Measurements from ENCODE around the gene MICAL3.
"Not testable (repeated sequence)": the region's sequence is repeated elsewhere in the genome, so short reads cannot be mapped to it uniquely, and the experiment has no call there.

Gene MICAL3

DNA sequence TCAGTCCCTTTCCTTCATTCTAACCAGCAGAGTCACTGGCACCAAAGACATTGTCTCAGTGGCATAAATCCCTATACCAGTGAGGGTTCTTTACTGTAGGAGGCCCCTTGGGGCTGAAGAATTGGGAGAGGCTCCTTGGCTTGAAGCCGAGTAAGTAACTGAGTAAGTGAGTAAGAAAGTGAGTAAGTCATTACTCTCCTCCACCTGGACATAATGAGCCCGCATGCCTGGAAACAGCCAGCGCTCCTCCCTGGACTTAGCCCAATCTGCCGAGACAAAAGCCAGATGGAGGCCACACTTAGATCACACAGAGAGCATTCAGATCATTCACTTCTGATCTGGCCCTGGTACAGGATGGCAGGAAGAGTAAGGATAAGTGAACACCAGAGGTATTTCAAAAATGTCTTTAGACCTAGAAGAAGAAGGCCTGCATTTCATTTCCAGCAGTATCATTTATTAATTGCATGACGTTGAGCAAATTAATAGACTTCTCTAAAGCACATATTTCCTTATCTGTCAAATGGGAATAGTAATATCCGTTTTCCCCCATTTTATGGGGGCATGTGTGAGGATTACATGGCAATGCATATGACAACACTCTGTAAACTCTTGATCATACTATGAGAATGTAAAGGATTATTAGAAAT lies 8.2 kb upstream of the MICAL3 start:
- Mint-ChIP-seq H3K27ac (no peak overlapping the region), H3K36me3 (no peaks in the 10 kb centered on the region), H3K4me3 (no peak overlapping the region), H3K4me1 (no peaks in the 10 kb centered on the region), H3K27me3 (no peaks in the 10 kb centered on the region), H3K9me3 (no peaks in the 10 kb centered on the region)
- DNase-seq: no peak
- no peak for ATAC-seq (replicated peaks)

GRCh38 chr22:18031695-18032454 lies 7.5 kb upstream of the MICAL3 start:
- Mint-ChIP-seq H3K27ac (no peak overlapping the region), H3K36me3 (no peaks in the 10 kb centered on the region), H3K4me3 (no peak overlapping the region), H3K4me1 (no peaks in the 10 kb centered on the region), H3K9me3 (no peaks in the 10 kb centered on the region), H3K27me3 (no peaks in the 10 kb centered on the region)
- no peak for ATAC-seq (replicated peaks)
- DNase-seq: no peak

GRCh38 chr22:18029686-18030267 lies 5.4 kb upstream of the MICAL3 start:
- no peak overlapping the region for H3K4me3 Mint-ChIP-seq
- no peak overlapping the region for H3K27ac Mint-ChIP-seq
- H3K27me3 Mint-ChIP-seq: no peaks in the 10 kb centered on the region
- DNase-seq (no peak), ATAC-seq (replicated peaks) (no peak)
- no peaks in the 10 kb centered on the region for H3K9me3 Mint-ChIP-seq
- peaks cover 6 to 7% of the 10 kb centered on the region in 2 donors for H3K4me1 Mint-ChIP-seq
- H3K36me3 Mint-ChIP-seq: no peaks in the 10 kb centered on the region

DNA sequence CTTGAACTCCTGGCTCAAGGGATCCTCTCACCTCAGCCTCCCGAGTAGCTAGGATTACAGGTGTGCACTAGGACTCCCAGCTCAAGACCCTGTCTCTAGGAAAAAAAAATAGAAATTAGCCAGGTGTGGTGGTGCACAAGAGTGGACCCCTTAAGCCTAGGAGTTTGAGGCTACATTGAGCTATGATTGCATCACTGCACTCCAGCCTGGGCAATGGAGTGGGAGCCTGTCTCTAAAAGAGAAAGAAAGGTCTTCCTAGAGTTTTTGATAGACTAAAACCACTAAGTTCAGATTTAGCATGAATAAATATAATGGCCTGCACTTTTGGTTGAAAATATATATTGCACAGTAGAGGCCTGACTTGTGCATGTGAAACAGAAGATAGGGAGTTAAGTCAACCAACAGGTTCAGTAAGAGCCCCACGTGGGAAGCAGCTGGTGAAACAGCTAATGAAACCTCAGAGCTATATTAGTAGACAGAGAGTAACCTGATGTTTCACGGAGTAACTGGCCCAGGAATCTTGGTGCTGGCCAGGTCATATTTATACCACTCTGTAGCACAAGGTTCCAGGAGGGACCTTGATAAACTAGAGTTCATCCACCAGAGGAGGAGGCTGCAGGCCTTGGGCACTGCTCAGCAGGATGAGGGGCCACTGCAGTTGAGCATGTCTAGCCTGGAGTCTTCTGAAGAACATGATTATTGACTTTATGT lies 4.6 kb upstream of the MICAL3 start:
- Mint-ChIP-seq H3K27ac (peak overlapping the region; percentile 7), H3K4me1 (peaks cover 9 to 10% of the 10 kb centered on the region in 2 donors), H3K9me3 (no peaks in the 10 kb centered on the region), H3K36me3 (no peaks in the 10 kb centered on the region), H3K27me3 (no peaks in the 10 kb centered on the region), H3K4me3 (no peak overlapping the region)
- no peak for ATAC-seq (replicated peaks)
- no peak for DNase-seq

DNA sequence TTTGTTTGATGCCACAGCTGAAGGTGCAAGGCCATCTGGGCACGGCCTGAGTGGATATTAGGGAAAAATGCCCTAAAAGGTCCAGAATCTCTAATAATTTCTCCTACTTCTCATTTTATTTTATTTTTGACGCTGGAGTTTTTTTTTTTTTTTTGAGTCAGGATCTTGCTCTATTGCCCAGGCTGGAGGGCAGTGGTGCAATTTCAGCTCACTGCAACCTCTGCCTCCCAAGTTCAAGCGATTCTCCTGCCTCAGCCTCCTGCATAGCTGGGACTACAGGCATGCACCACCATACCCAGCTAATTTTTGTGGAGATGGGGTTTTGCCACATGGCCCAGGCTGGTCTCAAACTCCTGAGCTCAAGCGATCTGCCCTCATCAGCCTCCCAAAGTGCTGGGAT lies 1.5 kb upstream of the MICAL3 start:
- H3K27ac Mint-ChIP-seq; H3K27me3 Mint-ChIP-seq; H3K4me3 Mint-ChIP-seq; H3K9me3 Mint-ChIP-seq; DNase-seq; H3K36me3 Mint-ChIP-seq; ATAC-seq (replicated peaks): not testable (repeated sequence)
- peaks cover 21 to 34% of the 10 kb centered on the region in 2 donors for H3K4me1 Mint-ChIP-seq

- H3K9me3 Mint-ChIP-seq: no peaks in the 10 kb centered on the region
- H3K4me3 Mint-ChIP-seq: peak overlapping the region; percentile 82 to 99
- no peaks in the 10 kb centered on the region for H3K36me3 Mint-ChIP-seq
- H3K4me1 Mint-ChIP-seq: peaks cover 21 to 34% of the 10 kb centered on the region in 2 donors
- H3K27ac Mint-ChIP-seq: peak overlapping the region; percentile 44
- no peak for DNase-seq
- no peak for ATAC-seq (replicated peaks)
- no peaks in the 10 kb centered on the region for H3K27me3 Mint-ChIP-seq
Observed at GRCh38 chr22:18024956-18025720, 777 bp upstream of the MICAL3 start.

DNA sequence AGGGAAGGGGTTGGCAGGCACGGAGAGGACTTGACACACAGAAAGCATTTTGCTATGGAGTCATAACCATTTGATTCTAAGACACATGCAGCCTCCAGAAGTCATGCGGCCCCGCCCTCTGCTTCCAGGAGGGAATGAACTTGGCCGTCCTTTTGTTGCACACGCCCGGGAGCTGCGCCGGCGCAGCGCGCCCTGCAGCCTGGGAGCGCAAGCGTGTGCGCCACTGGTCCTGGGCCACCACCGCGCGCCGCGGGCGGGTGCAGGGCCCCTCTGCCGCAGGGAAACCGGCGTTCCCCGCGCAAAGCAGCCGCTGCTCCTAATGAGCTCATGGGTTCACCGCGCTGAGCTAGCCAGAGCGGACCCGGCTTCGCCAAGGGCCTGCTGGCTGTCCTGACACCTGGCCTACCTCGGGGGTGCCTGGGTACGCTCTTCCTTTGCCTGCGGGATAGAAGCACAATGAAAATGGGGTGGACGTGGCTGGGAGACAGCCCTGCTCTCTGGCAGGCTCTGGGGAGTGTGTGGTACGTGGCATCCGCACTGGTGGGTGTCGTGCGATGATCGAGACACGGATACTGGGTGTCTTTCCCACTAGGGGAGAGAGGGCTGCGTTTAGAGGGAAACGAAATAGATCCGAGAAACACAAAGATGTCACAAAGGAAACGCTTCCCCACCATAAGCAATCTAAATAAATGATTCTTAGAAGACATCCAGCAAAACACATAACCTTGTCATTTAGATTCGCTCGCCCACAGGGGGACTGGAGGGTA lies 669 bp downstream of the MICAL3 start:
- no peaks in the 10 kb centered on the region for H3K9me3 Mint-ChIP-seq
- ATAC-seq (replicated peaks): peak; percentile 58 to 61
- H3K27me3 Mint-ChIP-seq: no peaks in the 10 kb centered on the region
- peak; percentile 24 for DNase-seq
- H3K27ac Mint-ChIP-seq: peak overlapping the region; percentile 89
- H3K4me3 Mint-ChIP-seq: peak overlapping the region; percentile 82 to 98
- H3K4me1 Mint-ChIP-seq: peaks cover 22 to 34% of the 10 kb centered on the region in 2 donors
- peaks cover 0 to 5% of the 10 kb centered on the region in 2 donors for H3K36me3 Mint-ChIP-seq

DNA sequence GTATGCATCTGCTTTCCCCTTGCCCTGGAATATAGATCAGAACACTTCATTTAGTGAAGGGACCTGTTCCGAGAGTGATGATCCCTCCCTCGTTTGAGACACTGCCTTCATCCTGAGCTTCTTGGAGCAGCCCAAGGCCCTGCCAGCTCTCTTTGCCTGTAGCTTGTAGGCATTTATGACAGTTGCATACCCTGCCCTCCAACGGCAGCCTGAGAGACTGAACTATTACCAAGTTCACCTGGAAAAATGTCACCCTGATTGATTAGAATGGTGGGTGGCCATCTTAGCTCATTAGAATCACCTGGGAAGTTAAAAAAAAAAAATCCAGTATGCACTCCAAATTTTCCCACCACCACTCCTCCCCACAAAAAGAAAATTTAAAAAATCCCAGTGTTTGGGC lies 1.5 kb downstream of the MICAL3 start:
- DNase-seq: no peak
- Mint-ChIP-seq H3K27ac (no peak overlapping the region), H3K27me3 (no peaks in the 10 kb centered on the region), H3K9me3 (no peaks in the 10 kb centered on the region), H3K4me3 (peak overlapping the region; percentile 82 to 98), H3K4me1 (peaks cover 23 to 34% of the 10 kb centered on the region in 2 donors), H3K36me3 (peaks cover 0 to 7% of the 10 kb centered on the region in 2 donors)
- no peak for ATAC-seq (replicated peaks)

- no peak for ATAC-seq (replicated peaks)
- Mint-ChIP-seq H3K27me3 (no peaks in the 10 kb centered on the region), H3K4me1 (peaks cover 23 to 34% of the 10 kb centered on the region in 2 donors), H3K4me3 (no peak overlapping the region), H3K27ac (no peak overlapping the region), H3K9me3 (no peaks in the 10 kb centered on the region), H3K36me3 (peaks cover 0 to 7% of the 10 kb centered on the region in 2 donors)
- DNase-seq: no peak
Observed at GRCh38 chr22:18021431-18021830, 2.9 kb downstream of the MICAL3 start.

- H3K4me3 Mint-ChIP-seq; H3K27ac Mint-ChIP-seq; H3K36me3 Mint-ChIP-seq; ATAC-seq (replicated peaks); H3K27me3 Mint-ChIP-seq; DNase-seq; H3K9me3 Mint-ChIP-seq: not testable (repeated sequence)
- peaks cover 23 to 34% of the 10 kb centered on the region in 2 donors for H3K4me1 Mint-ChIP-seq
Observed at GRCh38 chr22:18020743-18021142, 3.6 kb downstream of the MICAL3 start.

DNA sequence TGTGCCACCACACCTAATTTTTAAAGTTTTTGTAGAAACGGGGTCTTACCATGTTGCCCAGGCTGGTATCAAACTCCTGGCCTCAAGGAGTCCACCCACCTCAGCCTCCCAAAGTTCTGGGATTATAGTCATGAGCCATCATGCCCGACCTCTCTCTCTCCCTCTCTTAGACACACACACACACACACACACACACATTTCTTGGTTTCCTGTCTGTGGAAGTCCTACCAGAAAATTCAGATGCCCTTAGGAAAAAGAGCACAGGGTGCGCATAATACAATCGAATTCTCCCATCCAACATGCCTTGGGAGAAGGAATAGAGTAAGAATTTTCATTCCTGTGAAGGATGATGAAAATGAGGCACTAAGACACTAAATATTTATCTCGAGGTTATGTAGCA lies 10.4 kb downstream of the MICAL3 start:
- H3K4me1 Mint-ChIP-seq: peaks cover 23 to 29% of the 10 kb centered on the region in 2 donors
- DNase-seq: no peak
- peaks cover 0 to 4% of the 10 kb centered on the region in 2 donors for H3K36me3 Mint-ChIP-seq
- no peak overlapping the region for H3K4me3 Mint-ChIP-seq
- ATAC-seq (replicated peaks): no peak
- no peaks in the 10 kb centered on the region for H3K9me3 Mint-ChIP-seq
- H3K27ac Mint-ChIP-seq: no peak overlapping the region
- H3K27me3 Mint-ChIP-seq: no peaks in the 10 kb centered on the region

DNA sequence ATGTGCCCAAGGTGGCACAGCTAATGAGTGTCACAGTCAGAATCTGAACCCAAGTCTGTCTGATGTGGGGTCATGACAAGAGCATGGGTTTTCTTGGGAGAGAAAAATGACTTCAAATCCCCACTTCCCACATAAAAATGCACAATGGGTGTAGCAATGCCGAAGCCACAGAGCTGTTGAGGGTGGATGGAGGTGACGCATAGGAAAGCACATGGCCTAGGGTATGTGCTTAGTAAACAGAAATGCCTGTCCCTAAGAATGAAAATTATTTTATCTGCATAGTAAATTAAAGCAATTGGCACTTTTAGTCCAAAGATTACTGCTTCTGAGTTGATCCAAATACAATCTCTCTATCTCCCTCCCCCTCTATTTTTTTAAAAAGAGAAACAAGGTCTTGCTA lies 10.9 kb downstream of the MICAL3 start:
- no peak overlapping the region for H3K27ac Mint-ChIP-seq
- no peak overlapping the region for H3K4me3 Mint-ChIP-seq
- peaks cover 20 to 33% of the 10 kb centered on the region in 2 donors for H3K4me1 Mint-ChIP-seq
- H3K9me3 Mint-ChIP-seq: no peaks in the 10 kb centered on the region
- DNase-seq (no peak), ATAC-seq (replicated peaks) (no peak)
- no peaks in the 10 kb centered on the region for H3K27me3 Mint-ChIP-seq
- H3K36me3 Mint-ChIP-seq: no peaks in the 10 kb centered on the region

GRCh38 chr22:18012531-18012930 lies 11.8 kb downstream of the MICAL3 start:
- no peak for DNase-seq
- no peaks in the 10 kb centered on the region for H3K27me3 Mint-ChIP-seq

More at GRCh38 chr22:18012531-18012930, 11.8 kb downstream of the MICAL3 start:
- Mint-ChIP-seq H3K9me3 (no peaks in the 10 kb centered on the region), H3K4me1 (peaks cover 22 to 38% of the 10 kb centered on the region in 2 donors), H3K27ac (no peak overlapping the region), H3K36me3 (no peaks in the 10 kb centered on the region), H3K4me3 (no peak overlapping the region)
- ATAC-seq (replicated peaks): no peak

All from stimulated activated naive B cell treated with anti-CD40 and anti-IgM and Interleukin-4, amounts not matched to agents 10 μg/mL and 1 μg/mL and 100 μg/mL, for 72 hours (primary cell).